Calu3 (cell line): Measurements from ENCODE around the gene MCTP1. TPM values are rescaled to one million over a fixed set of nuclear protein-coding genes. Genes with fewer than 3 reads are reported as not detected.

Experiments used
- BruUV-seq: library from RNA; stranded (reverse); fragments of 400-500 nt; replicated peaks from 2 replicates; lab custom pipeline; 2021; lab: Mats Ljungman, UMichigan
- CTCF ChIA-PET: fragments of 300-600 bp; sonication (Branson Sonifier 250); formaldehyde crosslinking; loops from one replicate; lab custom pipeline; 2022; ENCODE audit warnings: antibody characterized with exemption; lab: Charles Lee
- DNase-seq: peaks from one replicate; pipeline ENCODE4 v3.0.0; 2022
- H3K27ac Mint-ChIP-seq: one replicate; pipeline ENCODE4 v1.8.0; 2022; ENCODE audit warnings: mixed read lengths; ENCODE audit not compliant: unreplicated experiment
- H3K27me3 Mint-ChIP-seq: one replicate; pipeline ENCODE4 v1.8.0; 2022; ENCODE audit warnings: mixed read lengths; ENCODE audit not compliant: unreplicated experiment
- H3K36me3 Mint-ChIP-seq: one replicate; pipeline ENCODE4 v1.8.0; 2022; ENCODE audit warnings: mild to moderate bottlenecking, moderate library complexity, mixed read lengths; ENCODE audit not compliant: insufficient read depth, unreplicated experiment
- H3K4me1 Mint-ChIP-seq: one replicate; pipeline ENCODE4 v1.8.0; 2022; ENCODE audit warnings: mild to moderate bottlenecking, low read depth, mixed read lengths; ENCODE audit not compliant: unreplicated experiment
- H3K4me3 Mint-ChIP-seq: one replicate; pipeline ENCODE4 v1.8.0; 2022; ENCODE audit warnings: mild to moderate bottlenecking, low read depth, moderate library complexity, mixed read lengths; ENCODE audit not compliant: unreplicated experiment
- H3K9me3 Mint-ChIP-seq: one replicate; pipeline ENCODE4 v1.8.0; 2022; ENCODE audit warnings: low read depth, mixed read lengths; ENCODE audit not compliant: unreplicated experiment
- CTCF ChIP-seq: fragments of 200-600 bp; IDR thresholded peaks from one replicate; pipeline ENCODE4 v1.8.0; 2022; ENCODE audit warnings: antibody characterized with exemption; ENCODE audit not compliant: unreplicated experiment
- intact Hi-C: fragments of 100-400 bp; cut with micrococcal nuclease; formaldehyde crosslinking; loops from one replicate; pipeline ENCODE4 v1.10.0; 2022; ENCODE audit not compliant: unreplicated experiment
- total RNA-seq: library from RNA; stranded (reverse); gene quantifications from 2 replicates; pipeline ENCODE4 v1.2.3, GENCODE V29; 2022

Gene MCTP1
- total RNA-seq, 1 experiment from 2014 or later: 28.4 TPM

GRCh38 chr5:95159603-95160002, 125.3 kb downstream of the MCTP1 start:
- Mint-ChIP-seq H3K27ac (no peak overlapping the region), H3K4me3 (no peak overlapping the region), H3K9me3 (no peaks in the 10 kb centered on the region), H3K27me3 (no peaks in the 10 kb centered on the region), H3K4me1 (peaks cover 8% of the 10 kb centered on the region), H3K36me3 (no peaks in the 10 kb centered on the region)
- CTCF ChIA-PET: interaction anchor here (0.6 to 1.3 kb wide), 2 partner anchors 20 to 407 kb away, joined by 3 to 5 read pairs; no protein-coding TSS in a partner anchor
- TF ChIP-seq CTCF: no peak
- no peak for DNase-seq
- BruUV-seq: no TSS peak
- intact Hi-C loops: no loop called here

DNA sequence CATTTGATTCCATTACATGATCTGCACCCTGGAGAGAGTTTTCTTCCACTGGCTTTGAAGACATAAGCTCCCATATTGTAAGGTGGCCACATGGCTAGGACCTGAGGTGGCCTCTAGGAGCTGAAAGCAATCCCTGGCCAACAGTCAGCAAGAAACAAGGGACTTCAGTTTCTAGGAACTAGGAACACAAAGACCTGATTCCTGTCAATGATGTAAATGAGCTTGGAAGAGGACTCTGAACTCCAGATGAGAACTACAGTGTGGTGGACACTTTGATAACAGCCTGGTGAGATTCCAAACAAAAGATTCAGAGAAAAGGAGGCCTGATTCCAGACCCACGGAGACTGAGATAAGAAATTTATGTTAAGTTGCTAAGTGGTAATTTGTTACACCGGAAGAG, 129.0 kb downstream of the MCTP1 start:
- no peak for DNase-seq
- no peaks in the 10 kb centered on the region for H3K4me1 Mint-ChIP-seq
- no peaks in the 10 kb centered on the region for H3K27me3 Mint-ChIP-seq
- no peak for TF ChIP-seq CTCF
- H3K9me3 Mint-ChIP-seq: no peaks in the 10 kb centered on the region
- CTCF ChIA-PET: no interaction called here
- intact Hi-C loops: no loop called here
- no TSS peak for BruUV-seq
- H3K36me3 Mint-ChIP-seq: no peaks in the 10 kb centered on the region
- H3K4me3 Mint-ChIP-seq: no peak overlapping the region
- H3K27ac Mint-ChIP-seq: no peak overlapping the region

DNA sequence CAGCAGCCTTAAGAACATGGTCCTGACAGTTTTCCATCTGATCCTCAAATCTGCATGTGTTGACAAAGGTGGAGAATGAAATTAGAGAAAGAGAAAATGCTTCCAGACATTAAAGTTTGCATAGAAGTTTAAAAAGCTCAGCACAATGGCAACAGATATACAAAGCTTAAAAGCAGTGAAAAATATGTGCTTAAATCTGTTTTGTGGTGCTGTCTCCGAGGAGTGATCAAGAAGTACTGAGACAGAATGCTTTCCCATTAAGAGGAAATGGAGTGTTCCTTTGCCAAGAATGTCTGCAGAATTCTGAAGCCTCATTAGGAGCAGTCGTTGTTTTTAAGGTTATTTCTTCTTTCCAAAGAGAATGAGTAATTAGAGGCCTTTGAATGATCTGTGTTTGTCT, 131.4 kb downstream of the MCTP1 start:
- CTCF ChIA-PET: no interaction called here
- Mint-ChIP-seq H3K4me1 (no peaks in the 10 kb centered on the region), H3K27ac (no peak overlapping the region), H3K9me3 (no peaks in the 10 kb centered on the region), H3K4me3 (no peak overlapping the region), H3K27me3 (no peaks in the 10 kb centered on the region), H3K36me3 (no peaks in the 10 kb centered on the region)
- no TSS peak for BruUV-seq
- intact Hi-C loops: no loop called here
- no peak for DNase-seq
- no peak for TF ChIP-seq CTCF

GRCh38 chr5:95152535-95152934, 132.4 kb downstream of the MCTP1 start:
- BruUV-seq: no TSS peak
- no peaks in the 10 kb centered on the region for H3K4me1 Mint-ChIP-seq
- H3K36me3 Mint-ChIP-seq: no peaks in the 10 kb centered on the region
- H3K27me3 Mint-ChIP-seq: no peaks in the 10 kb centered on the region
- no peak overlapping the region for H3K27ac Mint-ChIP-seq
- no peak overlapping the region for H3K4me3 Mint-ChIP-seq
- CTCF ChIA-PET: interaction anchor here (0.7 kb wide), 1 partner anchor 56 kb away, joined by 4 read pairs; no protein-coding TSS in a partner anchor
- intact Hi-C loops: no loop called here
- TF ChIP-seq CTCF: no peak
- DNase-seq: no peak
- H3K9me3 Mint-ChIP-seq: no peaks in the 10 kb centered on the region
